ENCODE results near the gene NFKBIA.
"Not testable (repeated sequence)": the region's sequence is repeated elsewhere in the genome, so short reads cannot be mapped to it uniquely, and the experiment has no call there.

Gene NFKBIA

GRCh38 chr14:35399083-35399937 lies 5.2 kb downstream of the NFKBIA start:
- H3K9me3 ChIP-seq (ENCODE audit: low read depth, low read length): no peaks in the 10 kb centered on the region
- H3K9ac ChIP-seq (ENCODE audit: insufficient read length): no peak overlapping the region
- DNase-seq (ENCODE audit: low read depth, low spot score): no peak
- peak overlapping the region; percentile 59; the same call in 1 of the 2 replicates for H3K27ac ChIP-seq
- no peak overlapping the region for H3K4me3 ChIP-seq
- TF ChIP-seq EZH2 (IDR thresholded peaks at IDR 0.05) (no peak), POLR2AphosphoS5 (IDR thresholded peaks at IDR 0.05; ENCODE audit: borderline replicate concordance, low read depth, low read length) (no peak), FOXP2 (optimal IDR thresholded peaks at IDR 0.05; ENCODE audit: control extremely low read depth, extremely low read length, insufficient read depth) (no peak)
- H3K36me3 ChIP-seq (ENCODE audit: insufficient read depth, low read length): peaks cover 39% of the 10 kb centered on the region

- Histone ChIP-seq H3K36me3 (ENCODE audit: insufficient read depth, low read length) (peaks cover 33% of the 10 kb centered on the region), H3K4me3 (no peak overlapping the region), H3K9me3 (ENCODE audit: low read depth, low read length) (no peaks in the 10 kb centered on the region), H3K9ac (ENCODE audit: insufficient read length) (no peak overlapping the region), H3K27ac (peak overlapping the region; percentile 72)
- no peak for DNase-seq (ENCODE audit: low read depth, low spot score)
- TF ChIP-seq EZH2 (IDR thresholded peaks at IDR 0.05) (no peak), POLR2AphosphoS5 (IDR thresholded peaks at IDR 0.05; ENCODE audit: borderline replicate concordance, low read depth, low read length) (no peak), FOXP2 (optimal IDR thresholded peaks at IDR 0.05; ENCODE audit: control extremely low read depth, extremely low read length, insufficient read depth) (no peak)
Measured at GRCh38 chr14:35398071-35398584, 6.4 kb downstream of the NFKBIA start.

GRCh38 chr14:35396610-35397009 lies 7.9 kb downstream of the NFKBIA start:
- H3K27ac ChIP-seq; H3K9ac ChIP-seq (ENCODE audit: insufficient read length); H3K4me3 ChIP-seq; DNase-seq (ENCODE audit: low read depth, low spot score); H3K9me3 ChIP-seq (ENCODE audit: low read depth, low read length): not testable (repeated sequence)
- peaks cover 18% of the 10 kb centered on the region for H3K36me3 ChIP-seq (ENCODE audit: insufficient read depth, low read length)

- DNase-seq (ENCODE audit: low read depth, low spot score): no peak
- TF ChIP-seq FOXP2 (optimal IDR thresholded peaks at IDR 0.05; ENCODE audit: control extremely low read depth, extremely low read length, insufficient read depth) (no peak), EZH2 (IDR thresholded peaks at IDR 0.05) (no peak), POLR2AphosphoS5 (IDR thresholded peaks at IDR 0.05; ENCODE audit: borderline replicate concordance, low read depth, low read length) (no peak)
- peaks cover 5% of the 10 kb centered on the region; the same call in 1 of the 2 replicates for H3K36me3 ChIP-seq (ENCODE audit: insufficient read depth, low read length)
- no peaks in the 10 kb centered on the region for H3K9me3 ChIP-seq (ENCODE audit: low read depth, low read length)
- H3K27ac ChIP-seq: no peak overlapping the region
- no peak overlapping the region for H3K9ac ChIP-seq (ENCODE audit: insufficient read length)
- H3K4me3 ChIP-seq: no peak overlapping the region
Measured at GRCh38 chr14:35395283-35395682, 9.3 kb downstream of the NFKBIA start.

- Histone ChIP-seq H3K9ac (ENCODE audit: insufficient read length) (no peak overlapping the region), H3K27ac (no peak overlapping the region), H3K9me3 (ENCODE audit: low read depth, low read length) (no peaks in the 10 kb centered on the region), H3K4me3 (no peak overlapping the region), H3K36me3 (ENCODE audit: insufficient read depth, low read length) (no peaks in the 10 kb centered on the region)
- no peak for TF ChIP-seq EZH2 (IDR thresholded peaks at IDR 0.05)
- no peak for TF ChIP-seq FOXP2 (optimal IDR thresholded peaks at IDR 0.05; ENCODE audit: control extremely low read depth, extremely low read length, insufficient read depth)
- no peak for TF ChIP-seq POLR2AphosphoS5 (IDR thresholded peaks at IDR 0.05; ENCODE audit: borderline replicate concordance, low read depth, low read length)
- DNase-seq (ENCODE audit: low read depth, low spot score): no peak
Measured at GRCh38 chr14:35394326-35395013, 10.1 kb downstream of the NFKBIA start.

GRCh38 chr14:35393826-35394225 lies 10.7 kb downstream of the NFKBIA start:
- H3K27ac ChIP-seq: no peak overlapping the region
- DNase-seq (ENCODE audit: low read depth, low spot score): no peak
- H3K9ac ChIP-seq (ENCODE audit: insufficient read length): no peak overlapping the region
- H3K4me3 ChIP-seq: no peak overlapping the region
- TF ChIP-seq POLR2AphosphoS5 (IDR thresholded peaks at IDR 0.05; ENCODE audit: borderline replicate concordance, low read depth, low read length) (no peak), EZH2 (IDR thresholded peaks at IDR 0.05) (no peak), FOXP2 (optimal IDR thresholded peaks at IDR 0.05; ENCODE audit: control extremely low read depth, extremely low read length, insufficient read depth) (no peak)
- H3K9me3 ChIP-seq (ENCODE audit: low read depth, low read length): no peaks in the 10 kb centered on the region
- no peaks in the 10 kb centered on the region for H3K36me3 ChIP-seq (ENCODE audit: insufficient read depth, low read length)

- Histone ChIP-seq H3K4me3 (no peak overlapping the region), H3K9ac (ENCODE audit: insufficient read length) (no peak overlapping the region), H3K27ac (no peak overlapping the region), H3K9me3 (ENCODE audit: low read depth, low read length) (no peaks in the 10 kb centered on the region), H3K36me3 (ENCODE audit: insufficient read depth, low read length) (no peaks in the 10 kb centered on the region)
- TF ChIP-seq POLR2AphosphoS5 (IDR thresholded peaks at IDR 0.05; ENCODE audit: borderline replicate concordance, low read depth, low read length): no peak
- TF ChIP-seq FOXP2 (optimal IDR thresholded peaks at IDR 0.05; ENCODE audit: control extremely low read depth, extremely low read length, insufficient read depth): no peak
- no peak for TF ChIP-seq EZH2 (IDR thresholded peaks at IDR 0.05)
- DNase-seq (ENCODE audit: low read depth, low spot score): no peak
Measured at GRCh38 chr14:35392103-35392502, 12.4 kb downstream of the NFKBIA start.

- H3K4me3 ChIP-seq: no peak overlapping the region
- H3K36me3 ChIP-seq (ENCODE audit: insufficient read depth, low read length): no peaks in the 10 kb centered on the region
- DNase-seq (ENCODE audit: low read depth, low spot score): no peak
- no peaks in the 10 kb centered on the region for H3K9me3 ChIP-seq (ENCODE audit: low read depth, low read length)
- H3K27ac ChIP-seq: no peak overlapping the region
- H3K9ac ChIP-seq (ENCODE audit: insufficient read length): no peak overlapping the region
- TF ChIP-seq POLR2AphosphoS5 (IDR thresholded peaks at IDR 0.05; ENCODE audit: borderline replicate concordance, low read depth, low read length): no peak
- no peak for TF ChIP-seq EZH2 (IDR thresholded peaks at IDR 0.05)
- no peak for TF ChIP-seq FOXP2 (optimal IDR thresholded peaks at IDR 0.05; ENCODE audit: control extremely low read depth, extremely low read length, insufficient read depth)
Measured at GRCh38 chr14:35391388-35391710, 13.2 kb downstream of the NFKBIA start.
